Duodenal mucosa (tissue), 2 donors: ENCODE results near the gene PPP2R5B.

Experiments
- H3K27ac ChIP-seq: one replicate; pipeline ENCODE4 v1.7.0; 2013; ENCODE audit warnings: low read depth, low read length
- H3K27me3 ChIP-seq, 2 donors: one replicate each; pipeline ENCODE4 v1.7.0; 2013; ENCODE audit warnings: low read length in 2 of 2, control low read depth in 1 of 2; ENCODE audit not compliant: insufficient read depth in 2 of 2, control insufficient read depth in 1 of 2
- H3K36me3 ChIP-seq, 2 donors: one replicate each; pipeline ENCODE4 v1.7.0; 2013; ENCODE audit warnings: low read length in 2 of 2, control low read depth in 1 of 2; ENCODE audit not compliant: insufficient read depth in 2 of 2, control insufficient read depth in 1 of 2
- H3K4me1 ChIP-seq, 2 donors: one replicate each; pipeline ENCODE4 v1.7.0; 2013; ENCODE audit warnings: low read length in 2 of 2, control low read depth in 1 of 2; ENCODE audit not compliant: insufficient read depth in 2 of 2, control insufficient read depth in 1 of 2
- H3K4me3 ChIP-seq, 2 donors: one replicate each; pipeline ENCODE4 v1.7.0; 2013; ENCODE audit warnings: low read length in 2 of 2, low read depth in 1 of 2
- H3K9ac ChIP-seq, 2 donors: one replicate each; pipeline ENCODE4 v1.7.0; 2013; ENCODE audit warnings: low read length in 2 of 2, low read depth in 1 of 2
- H3K9me3 ChIP-seq, 2 donors: one replicate each; pipeline ENCODE4 v1.7.0; 2013; ENCODE audit warnings: low read length in 2 of 2, control low read depth in 1 of 2; ENCODE audit not compliant: control insufficient read depth in 1 of 2

Gene PPP2R5B

GRCh38 chr11:64916775-64917662 lies 7.5 kb upstream of the PPP2R5B start, which contains the start of gene ATG2A:
Gene ATG2A (minus strand): TSS chr11:64917209. CDS start chr11:64917135, 74 bp downstream.
- Histone ChIP-seq H3K27me3 (no peaks in the 10 kb centered on the region), H3K4me3 (peak within 1 kb of the TSS; percentile 99 to 100), H3K36me3 (peaks cover 13 to 24% of the 10 kb centered on the region in 2 donors), H3K9me3 (no peaks in the 10 kb centered on the region), H3K4me1 (peaks cover 18 to 19% of the 10 kb centered on the region in 2 donors), H3K9ac (peak within 1 kb of the TSS; percentile 99 to 100), H3K27ac (peak within 1 kb of the TSS; percentile 75)

- H3K27me3 ChIP-seq, result no peaks in the 10 kb centered on the region
- peaks cover 18 to 19% of the 10 kb centered on the region in 2 donors for H3K4me1 ChIP-seq
- H3K9me3 ChIP-seq, result no peaks in the 10 kb centered on the region
- peaks cover 13 to 18% of the 10 kb centered on the region in 2 donors for H3K36me3 ChIP-seq
- peak overlapping the region; percentile 59 to 72 for H3K9ac ChIP-seq
- no peak overlapping the region for H3K27ac ChIP-seq
- peak overlapping the region; percentile 62 to 63 for H3K4me3 ChIP-seq
Observed at GRCh38 chr11:64917663-64917995, 6.9 kb upstream of the PPP2R5B start.

- H3K4me3 ChIP-seq, result peak overlapping the region; percentile 62 to 63
- peaks cover 10 to 14% of the 10 kb centered on the region in 2 donors for H3K36me3 ChIP-seq
- no peaks in the 10 kb centered on the region for H3K9me3 ChIP-seq
- peak overlapping the region; percentile 59 to 72 for H3K9ac ChIP-seq
- no peak overlapping the region for H3K27ac ChIP-seq
- no peaks in the 10 kb centered on the region for H3K27me3 ChIP-seq
- peaks cover 18 to 19% of the 10 kb centered on the region in 2 donors for H3K4me1 ChIP-seq
Observed at GRCh38 chr11:64918017-64918416, 6.5 kb upstream of the PPP2R5B start.

GRCh38 chr11:64919627-64920026 lies 4.9 kb upstream of the PPP2R5B start:
- no peaks in the 10 kb centered on the region for H3K27me3 ChIP-seq
- no peak overlapping the region for H3K27ac ChIP-seq

GRCh38 chr11:64920124-64920523 lies 4.4 kb upstream of the PPP2R5B start:
- Histone ChIP-seq H3K27me3 (no peaks in the 10 kb centered on the region), H3K9me3 (no peaks in the 10 kb centered on the region), H3K27ac (no peak overlapping the region), H3K36me3 (no peaks in the 10 kb centered on the region), H3K9ac (no peak overlapping the region), H3K4me3 (no peak overlapping the region), H3K4me1 (peaks cover 23 to 30% of the 10 kb centered on the region in 2 donors)

More at GRCh38 chr11:64919627-64920026, 4.9 kb upstream of the PPP2R5B start:
- no peaks in the 10 kb centered on the region for H3K9me3 ChIP-seq
- peaks cover 23 to 30% of the 10 kb centered on the region in 2 donors for H3K4me1 ChIP-seq
- no peaks in the 10 kb centered on the region for H3K36me3 ChIP-seq
- no peak overlapping the region for H3K9ac ChIP-seq
- H3K4me3 ChIP-seq, result no peak overlapping the region

- Histone ChIP-seq H3K9ac (no peak overlapping the region), H3K4me1 (peaks cover 20 to 27% of the 10 kb centered on the region in 2 donors), H3K27me3 (no peaks in the 10 kb centered on the region), H3K9me3 (no peaks in the 10 kb centered on the region), H3K27ac (no peak overlapping the region), H3K4me3 (no peak overlapping the region), H3K36me3 (no peaks in the 10 kb centered on the region)
Observed at GRCh38 chr11:64921384-64921783, 3.1 kb upstream of the PPP2R5B start.

- Histone ChIP-seq H3K4me1 (peaks cover 12 to 22% of the 10 kb centered on the region in 2 donors), H3K9ac (peak overlapping the region; percentile 16 to 83), H3K27ac (no peak overlapping the region), H3K9me3 (no peaks in the 10 kb centered on the region), H3K4me3 (peak overlapping the region in 1 of 2 donors; percentile 95), H3K27me3 (no peaks in the 10 kb centered on the region), H3K36me3 (peaks cover 3 to 4% of the 10 kb centered on the region in 2 donors)
Observed at GRCh38 chr11:64923151-64923661, 1.3 kb upstream of the PPP2R5B start.

- no peaks in the 10 kb centered on the region for H3K27me3 ChIP-seq
- peaks cover 8 to 10% of the 10 kb centered on the region in 2 donors for H3K36me3 ChIP-seq
- H3K9ac ChIP-seq, result peak overlapping the region; percentile 83 to 86
- no peaks in the 10 kb centered on the region for H3K9me3 ChIP-seq
- H3K4me3 ChIP-seq, result peak overlapping the region; percentile 85 to 95
- peaks cover 11 to 20% of the 10 kb centered on the region in 2 donors for H3K4me1 ChIP-seq
- peak overlapping the region; percentile 62 for H3K27ac ChIP-seq
Observed at GRCh38 chr11:64924910-64925284, 408 bp downstream of the PPP2R5B start.

GRCh38 chr11:64925536-64926436 lies 1.3 kb downstream of the PPP2R5B start:
- H3K36me3 ChIP-seq, result peaks cover 13 to 18% of the 10 kb centered on the region in 2 donors
- peak overlapping the region; percentile 83 to 86 for H3K9ac ChIP-seq
- peak overlapping the region; percentile 85 to 95 for H3K4me3 ChIP-seq
- H3K9me3 ChIP-seq, result no peaks in the 10 kb centered on the region
- no peaks in the 10 kb centered on the region for H3K27me3 ChIP-seq
- H3K4me1 ChIP-seq, result peaks cover 11 to 20% of the 10 kb centered on the region in 2 donors
- H3K27ac ChIP-seq, result no peak overlapping the region
